Neural cell (in vitro differentiated cells): ENCODE data around the gene CPA2.

Source experiments
- CTCF ChIP-seq: fragments of 450-650 bp; IDR thresholded peaks from 2 replicates; pipeline ENCODE4 v1.5.1; 2014; ENCODE audit warnings: antibody characterized with exemption, mild to moderate bottlenecking, moderate library complexity; ENCODE audit not compliant: poor library complexity, severe bottlenecking
- EP300 ChIP-seq: fragments of 450-650 bp; conservative IDR thresholded peaks from 2 replicates; pipeline ENCODE4 v1.6.1; 2014; ENCODE audit warnings: antibody characterized with exemption, mild to moderate bottlenecking, moderate library complexity; ENCODE audit not compliant: poor library complexity, severe bottlenecking
- POLR2AphosphoS5 ChIP-seq: IDR thresholded peaks from 2 replicates; pipeline ENCODE4 v1.6.1; 2012
- RAD21 ChIP-seq: fragments of 450-650 bp; conservative IDR thresholded peaks from 2 replicates; pipeline ENCODE4 v1.6.1; 2014; ENCODE audit warnings: antibody characterized with exemption, mild to moderate bottlenecking, moderate library complexity
- TAF1 ChIP-seq: IDR thresholded peaks from 2 replicates; pipeline ENCODE4 v1.6.1; 2012; ENCODE audit warnings: low read depth

- TF ChIP-seq CTCF (no peak), POLR2AphosphoS5 (no peak), EP300 (no peak), TAF1 (no peak), RAD21 (no peak)
Observed at GRCh38 chr7:130221746-130222145, 44.9 kb upstream of the CPA2 start.
